A549 treated with RU486 at 1 μM for 4 hours (cell line): ENCODE results near the gene EFNA5. TPM values are rescaled to one million over a fixed set of nuclear protein-coding genes. Genes with fewer than 3 reads are reported as not detected.

Experiments used
- total RNA-seq: library from RNA; stranded (reverse); fragments of 200-300 nt; extraction: Qiagen RNA extraction; gene quantifications from 5 replicates; pipeline ENCODE4 v1.2.3, GENCODE V29; 2022; ENCODE audit warnings: low read depth

The EFNA5 gene
- 16.7 to 23.3 TPM (median 19.8 TPM) in 5 replicates for total RNA-seq

GRCh38 chr5:107670932-107671741 lies at the start of gene EFNA5:
Gene EFNA5 (minus strand): TSS chr5:107670937.

